NCI-H187 (cell line): ENCODE data around the gene EHBP1L1.

Experiments used
- DNase-seq, 2 experiments: peaks; one replicate each; lab custom pipeline; 2025; lab: John Stamatoyannopoulos, UW

The EHBP1L1 gene

GRCh38 chr11:65577756-65578109, 1.9 kb downstream of the EHBP1L1 start:
- DNase-seq: no peak

GRCh38 chr11:65578134-65578533, 2.3 kb downstream of the EHBP1L1 start:
- no peak for DNase-seq

- DNase-seq: no peak
Measured at GRCh38 chr11:65578667-65579066, 2.8 kb downstream of the EHBP1L1 start.

GRCh38 chr11:65579291-65579690, 3.4 kb downstream of the EHBP1L1 start:
- DNase-seq: no peak

- DNase-seq: no peak
Measured at GRCh38 chr11:65580031-65580692, 4.3 kb downstream of the EHBP1L1 start.

GRCh38 chr11:65580756-65581155, 4.9 kb downstream of the EHBP1L1 start:
- no peak for DNase-seq

- no peak for DNase-seq
Measured at GRCh38 chr11:65581928-65582327, 6.1 kb downstream of the EHBP1L1 start.

GRCh38 chr11:65583589-65583988, 7.7 kb downstream of the EHBP1L1 start:
- DNase-seq: no peak

GRCh38 chr11:65584106-65584505, 8.3 kb downstream of the EHBP1L1 start:
- no peak for DNase-seq

GRCh38 chr11:65584723-65585171, 8.9 kb downstream of the EHBP1L1 start:
- DNase-seq: no peak

GRCh38 chr11:65585396-65586246, 9.8 kb downstream of the EHBP1L1 start:
- DNase-seq: no peak

- no peak for DNase-seq
Measured at GRCh38 chr11:65586247-65586630, 10.4 kb downstream of the EHBP1L1 start.

GRCh38 chr11:65586676-65587075, 10.8 kb downstream of the EHBP1L1 start:
- DNase-seq: no peak

- no peak for DNase-seq
Measured at GRCh38 chr11:65588199-65589054, 12.6 kb downstream of the EHBP1L1 start.

- DNase-seq: no peak
Measured at GRCh38 chr11:65589444-65590239, 13.8 kb downstream of the EHBP1L1 start.

GRCh38 chr11:65590240-65590738, 14.4 kb downstream of the EHBP1L1 start:
- no peak for DNase-seq

- DNase-seq: no peak
Measured at GRCh38 chr11:65591939-65592857, 16.3 kb downstream of the EHBP1L1 start.

- DNase-seq: no peak
Measured at GRCh38 chr11:65592858-65593517, 17.1 kb downstream of the EHBP1L1 start.

GRCh38 chr11:65593518-65594414, 17.9 kb downstream of the EHBP1L1 start:
- DNase-seq: no peak
